ENCODE results near the gene SLC43A1.

DNA sequence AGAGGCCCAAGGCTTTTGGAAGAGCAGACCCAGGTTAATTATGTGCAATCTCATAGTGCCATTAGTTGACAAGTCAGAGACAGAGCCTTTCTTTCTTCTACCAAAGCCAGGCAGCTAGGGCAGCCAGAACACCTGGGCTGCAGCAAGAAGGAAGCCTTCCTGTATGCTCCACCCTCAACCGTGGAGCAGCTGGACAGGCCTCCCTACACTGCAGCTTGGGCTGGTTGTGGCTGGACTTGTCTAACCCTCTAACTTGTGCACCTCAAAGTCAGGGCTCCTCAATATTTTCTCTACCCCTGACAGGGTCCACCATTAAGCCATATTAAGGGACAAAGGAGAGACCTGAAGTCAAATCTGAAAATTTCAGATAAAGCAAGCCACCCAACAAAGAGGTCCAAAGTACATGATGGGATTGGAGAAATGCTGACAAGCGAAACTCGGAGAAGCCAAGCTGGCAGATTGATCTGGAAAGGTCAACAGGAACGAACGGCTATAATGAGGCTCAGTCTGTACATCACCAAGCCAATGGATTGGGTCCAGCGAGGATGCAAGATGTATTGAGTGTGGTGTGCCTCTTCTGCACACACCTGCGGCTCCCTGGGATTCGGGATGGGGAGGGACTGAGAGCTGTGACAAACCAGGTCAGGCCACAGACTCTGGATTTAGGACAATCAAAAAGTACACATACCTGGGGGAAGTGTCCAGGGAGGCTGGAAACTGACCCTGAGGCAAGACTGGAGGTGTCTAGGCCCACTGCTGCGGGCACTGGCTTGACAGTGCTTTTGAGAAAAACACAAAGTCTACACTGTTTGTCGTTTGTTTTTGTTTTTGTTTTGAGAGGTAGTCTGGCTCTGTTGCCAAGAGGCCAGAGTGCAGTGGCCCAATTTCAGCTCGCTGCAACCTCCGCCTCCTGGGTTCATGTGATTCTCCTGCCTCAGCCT is 76.9 kb downstream of the SLC43A1 start:
- no peak for TF ChIP-seq CTCF (IDR thresholded peaks at IDR 0.05; ENCODE audit: low read depth, low read length, missing input control)
- TF ChIP-seq JUND (IDR thresholded peaks at IDR 0.05), result peak; percentile 80 to 87
- peak; percentile 42 to 64 for TF ChIP-seq RAD21 (IDR thresholded peaks at IDR 0.05)
- peak; percentile 96 for TF ChIP-seq SP1 (IDR thresholded peaks at IDR 0.05)
- TF ChIP-seq MAX (IDR thresholded peaks at IDR 0.05), result peak; percentile 75
- peak; percentile 52 for TF ChIP-seq NR2F2 (IDR thresholded peaks at IDR 0.05)
- no peak for TF ChIP-seq TAF1 (conservative IDR thresholded peaks at IDR 0.05)
- TF ChIP-seq REST (IDR thresholded peaks at IDR 0.05), result peak; percentile 86
- peak; percentile 80 for TF ChIP-seq YY1 (IDR thresholded peaks at IDR 0.05)
- TF ChIP-seq, protein P1, sequence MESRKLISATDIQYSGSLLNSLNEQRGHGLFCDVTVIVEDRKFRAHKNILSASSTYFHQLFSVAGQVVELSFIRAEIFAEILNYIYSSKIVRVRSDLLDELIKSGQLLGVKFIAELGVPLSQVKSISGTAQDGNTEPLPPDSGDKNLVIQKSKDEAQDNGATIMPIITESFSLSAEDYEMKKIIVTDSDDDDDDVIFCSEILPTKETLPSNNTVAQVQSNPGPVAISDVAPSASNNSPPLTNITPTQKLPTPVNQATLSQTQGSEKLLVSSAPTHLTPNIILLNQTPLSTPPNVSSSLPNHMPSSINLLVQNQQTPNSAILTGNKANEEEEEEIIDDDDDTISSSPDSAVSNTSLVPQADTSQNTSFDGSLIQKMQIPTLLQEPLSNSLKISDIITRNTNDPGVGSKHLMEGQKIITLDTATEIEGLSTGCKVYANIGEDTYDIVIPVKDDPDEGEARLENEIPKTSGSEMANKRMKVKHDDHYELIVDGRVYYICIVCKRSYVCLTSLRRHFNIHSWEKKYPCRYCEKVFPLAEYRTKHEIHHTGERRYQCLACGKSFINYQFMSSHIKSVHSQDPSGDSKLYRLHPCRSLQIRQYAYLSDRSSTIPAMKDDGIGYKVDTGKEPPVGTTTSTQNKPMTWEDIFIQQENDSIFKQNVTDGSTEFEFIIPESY (IDR thresholded peaks at IDR 0.05), result peak; percentile 87

All from liver (tissue), 3 donors.